SIG-M5 treated with dmso at 0.1 percent for 504 hours (cell line): Measurements from ENCODE around the gene SOX12.
"Not testable (repeated sequence)": the region's sequence is repeated elsewhere in the genome, so short reads cannot be mapped to it uniquely, and the experiment has no call there.

Experiments used
- DNase-seq: peaks from one replicate; lab custom pipeline; 2025; ENCODE audit not compliant: unreplicated experiment; lab: John Stamatoyannopoulos, UW

Gene SOX12

DNA sequence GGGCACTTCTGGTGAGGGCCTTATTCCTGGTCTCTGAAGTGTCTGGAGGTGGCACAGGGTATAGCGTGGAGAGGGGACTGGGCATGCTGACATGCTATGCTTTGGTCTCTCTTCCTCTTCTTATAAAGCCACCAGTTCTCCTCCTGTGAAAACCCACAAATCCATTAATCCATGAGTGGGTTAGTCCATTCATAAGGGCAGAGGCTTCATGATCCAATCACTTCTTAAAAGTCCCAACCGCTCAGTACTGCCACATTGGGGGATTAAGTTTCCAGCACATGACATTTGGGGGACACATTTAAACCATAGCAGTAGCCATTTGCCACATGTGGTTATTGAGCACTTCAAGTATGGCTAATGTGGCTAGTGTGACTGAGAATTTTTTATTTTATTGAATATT, 51.4 kb downstream of the SOX12 start:
- DNase-seq = no peak

GRCh38 chr20:377578-377977, 52.2 kb downstream of the SOX12 start:
- DNase-seq = not testable (repeated sequence)

GRCh38 chr20:378961-379336, 53.6 kb downstream of the SOX12 start:
- DNase-seq = no peak
